Measurements from ENCODE around the gene CNTNAP2. TPM values are rescaled to one million over a fixed set of nuclear protein-coding genes. Genes with fewer than 3 reads are reported as not detected.

CNTNAP2 gene
- total RNA-seq, 1 experiment from 2014 or later = 64.5 TPM

- H3K18ac ChIP-seq (ENCODE audit: insufficient read length, low read depth, low read length) = no peak overlapping the region
- H3K23me2 ChIP-seq (ENCODE audit: insufficient read length, low read depth, low read length, poor library complexity, severe bottlenecking) = no peaks in the 10 kb centered on the region
- H4K91ac ChIP-seq (ENCODE audit: insufficient read length, low read depth, low read length) = no peak overlapping the region
- H2BK20ac ChIP-seq (ENCODE audit: low read depth, low read length, poor library complexity, severe bottlenecking) = no peak overlapping the region
- no peaks in the 10 kb centered on the region for H3K27me3 ChIP-seq (ENCODE audit: insufficient read depth, low read length)
- H2BK12ac ChIP-seq (ENCODE audit: insufficient read length, low read depth, low read length) = no peak overlapping the region
- H3K4me1 ChIP-seq (ENCODE audit: insufficient read depth, low read length) = no peaks in the 10 kb centered on the region; the same call in 1 of the 2 replicates
- no peak overlapping the region for H3T11ph ChIP-seq (ENCODE audit: low read length)
- H3K9me3 ChIP-seq (ENCODE audit: control insufficient read depth, low read depth, low read length) = no peaks in the 10 kb centered on the region
- no peak overlapping the region for H3K9ac ChIP-seq (ENCODE audit: extremely low read depth, insufficient read length, low read length)
- no peak overlapping the region for H2BK5ac ChIP-seq (ENCODE audit: insufficient read length, low read length)
- Mint-ChIP-seq H3K9me3 (no peaks in the 10 kb centered on the region), H3K27me3 (ENCODE audit: low read depth) (peaks cover 2% of the 10 kb centered on the region), H3K4me1 (peaks cover 0 to 2% of the 10 kb centered on the region in 2 experiments; a peak in 2 of 4 replicates), H3K36me3 (ENCODE audit: insufficient read depth in 1 of 3, low read depth in 3 of 3) (no peaks in the 10 kb centered on the region), H3K4me3 (no peak overlapping the region), H3K27ac (no peak overlapping the region)
- no peaks in the 10 kb centered on the region for H3K79me2 ChIP-seq (ENCODE audit: insufficient read depth, low read length)
- no peak overlapping the region for H3K56ac ChIP-seq (ENCODE audit: insufficient read length, low read depth, low read length)
- H2BK15ac ChIP-seq (ENCODE audit: low read depth, low read length) = no peak overlapping the region
- H3K4me2 ChIP-seq (ENCODE audit: insufficient read depth, insufficient read length, low read length) = no peak overlapping the region
- H2BK120ac ChIP-seq (ENCODE audit: low read depth, low read length, poor library complexity, severe bottlenecking) = no peak overlapping the region
- H3K14ac ChIP-seq (ENCODE audit: insufficient read depth, low read length) = no peak overlapping the region
- no peak for DNase-seq
- no peaks in the 10 kb centered on the region for H4K20me1 ChIP-seq (ENCODE audit: control insufficient read depth, insufficient read depth, insufficient read length)
- no peak overlapping the region for H3K27ac ChIP-seq (ENCODE audit: insufficient read length, low read depth, low read length)
- no peak overlapping the region for H2AFZ ChIP-seq (ENCODE audit: low read length)
- no peak overlapping the region for H2AK5ac ChIP-seq (ENCODE audit: insufficient read length, low read length)
- no peak overlapping the region for H4K8ac ChIP-seq (replicated peaks; ENCODE audit: insufficient read length, low read depth, low read length)
- H3K4ac ChIP-seq (ENCODE audit: low read depth, low read length) = no peak overlapping the region
- H4K5ac ChIP-seq (ENCODE audit: insufficient read length, low read depth, low read length) = no peak overlapping the region
- H3K79me1 ChIP-seq (ENCODE audit: insufficient read depth, low read depth, low read length, poor library complexity, severe bottlenecking) = no peaks in the 10 kb centered on the region
- no peak overlapping the region for H3K23ac ChIP-seq (ENCODE audit: insufficient read length, low read depth, low read length)
- TF ChIP-seq CTCF (conservative IDR thresholded peaks at IDR 0.05) = no peak
These were observed 2063.5 kb downstream of the CNTNAP2 start for GRCh38 chr7:148180075-148180474.
